GF-D8 (cell line): ENCODE results near the gene CDH13.

Source experiments
- DNase-seq: peaks from one replicate; lab custom pipeline; 2025; lab: John Stamatoyannopoulos, UW

The CDH13 gene

DNA sequence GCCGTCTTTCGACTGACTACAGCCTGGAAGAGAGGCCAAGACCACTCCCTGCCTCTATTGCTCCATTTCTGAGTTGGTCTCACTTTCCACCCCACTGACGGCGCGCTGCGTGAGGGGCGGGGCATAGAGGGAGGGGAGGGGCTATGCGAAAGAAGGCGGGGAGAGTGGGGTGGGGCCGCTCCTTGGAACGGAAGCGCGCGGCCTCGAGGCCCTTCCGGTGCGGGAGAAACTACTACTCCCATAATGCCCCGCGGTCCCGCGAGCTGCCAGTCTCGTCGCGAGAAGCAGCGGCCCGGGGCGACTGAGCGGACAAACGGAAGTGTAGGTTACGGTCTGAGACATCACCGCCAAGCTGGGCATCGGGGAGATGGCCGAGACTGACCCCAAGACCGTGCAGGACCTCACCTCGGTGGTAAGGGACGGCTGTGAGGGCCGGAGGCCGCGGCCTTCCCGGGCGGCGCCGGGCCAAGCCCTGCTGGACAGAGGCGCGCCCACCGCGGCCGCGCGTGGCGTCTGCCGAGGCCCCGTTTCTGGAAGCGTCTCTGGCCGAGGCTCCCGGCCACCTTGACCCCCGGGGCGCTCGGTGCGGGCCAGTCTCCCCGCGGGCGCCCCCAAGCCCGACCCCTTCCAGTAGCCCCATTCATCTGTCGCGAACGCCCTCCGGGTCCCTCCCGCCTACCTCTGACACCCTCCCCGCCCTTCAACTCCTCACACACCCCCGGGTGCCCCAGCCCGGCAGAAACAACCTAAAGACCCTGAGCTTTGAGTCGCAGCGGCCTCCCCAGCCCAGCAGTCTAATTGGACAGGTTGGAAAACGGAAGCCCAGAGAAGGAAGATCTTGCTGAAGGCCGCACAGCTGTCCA, 1181.2 kb downstream of the CDH13 start, which contains the start of gene HSBP1:
Gene HSBP1 (plus strand): TSS at position 269 of the 863 bp plus-strand sequence. CDS start 99 bp downstream, at position 368.
- DNase-seq: peak; percentile 51

DNA sequence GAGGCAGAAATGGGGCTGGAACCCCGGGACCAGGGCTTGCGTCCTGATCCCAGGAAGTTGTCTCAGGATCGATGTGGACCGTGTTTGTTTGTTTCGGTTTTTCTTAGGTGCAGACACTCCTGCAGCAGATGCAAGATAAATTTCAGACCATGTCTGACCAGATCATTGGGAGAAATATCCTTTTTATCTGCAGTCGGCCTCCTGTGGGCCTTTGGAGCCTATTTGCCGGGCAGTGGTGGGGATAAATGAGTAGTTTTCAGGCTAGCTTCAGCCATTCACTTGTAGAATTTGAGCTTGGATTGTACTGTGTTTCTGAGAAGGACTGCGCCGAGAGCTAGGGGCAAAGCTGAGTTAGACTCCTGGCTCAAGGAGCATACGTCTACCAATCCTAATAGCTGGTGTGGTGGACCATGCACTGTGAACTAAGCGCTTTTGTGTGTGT, 1181.8 kb downstream of the CDH13 start:
- DNase-seq: no peak

GRCh38 chr16:83809092-83809491, 1182.3 kb downstream of the CDH13 start:
- no peak for DNase-seq

DNA sequence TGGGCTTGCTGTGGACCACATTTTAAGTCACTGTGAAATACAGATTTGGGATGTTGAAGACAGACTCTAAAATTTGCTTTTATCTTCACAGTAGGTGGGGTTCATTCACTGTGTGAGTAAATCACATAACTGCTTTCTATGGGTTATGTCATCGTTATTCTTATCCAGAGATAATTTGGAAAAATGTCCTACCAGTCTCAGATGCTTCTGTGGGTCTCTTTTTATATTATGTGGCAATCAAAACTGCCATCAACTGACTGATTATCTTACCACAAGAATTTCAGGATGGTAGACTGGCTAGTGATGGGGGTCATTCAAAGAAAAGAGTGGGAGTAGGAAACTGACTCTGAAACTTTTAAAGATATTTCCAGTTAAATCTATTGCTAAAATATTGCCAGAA, 1184.1 kb downstream of the CDH13 start:
- DNase-seq: no peak

GRCh38 chr16:83813823-83814658, 1187.3 kb downstream of the CDH13 start:
- DNase-seq: no peak

- no peak for DNase-seq
These were observed 1187.9 kb downstream of the CDH13 start for GRCh38 chr16:83814659-83814985.

DNA sequence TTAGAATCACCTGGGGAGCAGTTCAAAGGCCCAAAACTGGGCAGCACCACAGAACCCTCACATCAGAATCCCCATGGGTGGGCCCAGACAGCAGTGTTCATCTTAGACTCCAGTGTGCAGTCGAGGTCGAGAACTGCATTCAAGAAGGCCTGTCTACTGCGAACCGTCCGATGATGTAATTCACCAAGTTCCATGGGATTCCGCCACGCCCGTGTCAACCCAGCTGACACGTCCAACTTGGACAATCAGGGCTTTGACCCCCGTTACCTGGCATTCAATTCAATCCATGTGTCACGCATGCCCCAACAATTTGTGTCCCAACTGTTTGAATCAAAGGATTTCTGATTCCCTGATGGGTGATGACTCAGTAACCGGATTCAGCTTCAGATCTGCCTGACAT, 1190.3 kb downstream of the CDH13 start:
- DNase-seq: no peak

GRCh38 chr16:83818276-83818675, 1191.5 kb downstream of the CDH13 start:
- DNase-seq: no peak

DNA sequence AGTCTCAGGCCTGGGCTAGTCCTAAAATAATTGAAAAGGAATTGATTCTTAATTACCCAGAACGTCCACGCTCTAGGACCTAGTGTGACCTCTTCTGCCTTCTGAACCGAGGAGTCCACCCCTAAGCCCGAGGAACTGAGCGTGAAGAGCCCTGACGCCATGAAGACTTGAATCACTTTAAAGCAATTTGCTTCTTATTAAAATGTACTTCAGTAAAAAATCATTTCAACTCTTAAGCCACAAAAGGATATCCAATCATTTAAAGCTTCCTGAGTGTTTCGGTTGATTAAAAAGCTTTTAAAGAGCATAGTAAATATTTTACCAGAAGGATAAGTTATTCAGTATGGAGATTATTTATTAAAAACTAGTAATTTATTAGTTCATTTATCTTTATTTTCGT, 1192.6 kb downstream of the CDH13 start:
- no peak for DNase-seq

GRCh38 chr16:83826146-83826913, 1199.6 kb downstream of the CDH13 start:
- DNase-seq: no peak

DNA sequence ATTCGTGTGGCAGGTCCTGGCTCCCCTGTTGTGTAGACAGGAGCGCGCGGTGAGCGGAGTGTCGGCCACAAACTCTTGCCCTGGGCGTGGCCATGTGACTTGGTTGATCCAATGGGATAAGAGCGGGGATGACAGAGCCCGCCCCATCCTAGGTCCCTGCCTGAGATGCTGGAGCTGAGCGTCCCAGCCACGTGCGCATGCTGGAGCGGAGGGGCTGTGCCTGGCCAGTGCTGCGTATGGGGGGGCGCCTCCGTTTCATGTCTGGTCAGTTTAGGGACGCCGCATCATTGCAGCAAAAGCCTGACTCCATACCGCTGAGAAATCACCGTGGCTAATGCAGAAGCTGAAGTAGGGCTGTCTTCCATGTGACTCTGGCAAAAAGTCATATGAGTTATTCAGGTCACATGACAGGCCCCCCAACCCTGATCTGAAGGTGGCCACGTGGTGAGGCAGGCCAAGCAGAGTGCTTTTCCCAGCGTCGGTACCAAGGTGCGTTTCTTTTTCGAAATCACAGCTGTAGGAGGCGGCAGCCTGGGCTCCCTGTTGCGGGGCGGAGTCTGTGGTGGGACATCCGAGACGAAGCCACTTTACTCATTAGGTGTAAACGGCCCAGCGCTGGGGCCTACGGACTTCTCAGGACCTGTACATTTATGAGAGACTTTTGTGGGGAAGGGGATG, 1203.5 kb downstream of the CDH13 start:
- DNase-seq: no peak

DNA sequence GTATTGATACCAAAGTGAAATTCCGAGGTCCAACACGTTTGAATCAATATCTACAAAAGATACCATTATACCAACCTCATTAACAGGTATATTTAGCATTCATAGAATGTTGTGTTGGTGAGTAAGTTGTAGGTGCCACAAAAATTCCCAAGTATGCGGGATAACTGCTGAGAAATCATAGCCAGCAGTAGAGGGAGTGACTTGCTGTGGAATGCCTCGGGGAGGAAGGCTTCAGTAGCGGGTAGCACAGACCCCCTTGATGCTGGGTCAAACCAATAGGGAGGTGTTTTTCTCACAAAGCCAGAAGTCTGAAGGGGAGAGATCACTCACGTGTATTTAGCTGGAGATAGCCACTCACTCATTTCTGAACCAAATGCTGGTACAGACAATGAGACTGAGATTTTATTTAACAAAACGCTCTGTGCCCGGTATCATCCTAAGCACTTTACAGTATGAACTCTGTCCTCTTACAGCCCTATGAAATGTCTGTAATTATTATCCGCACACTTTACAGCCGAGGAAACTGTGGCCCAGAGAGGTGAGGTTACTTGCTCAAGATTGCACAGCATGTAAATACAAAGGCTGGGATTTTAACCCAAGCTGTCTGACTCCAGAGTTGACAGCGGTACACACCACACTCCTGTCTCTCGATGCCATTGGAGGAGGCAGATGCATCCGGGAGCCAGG, 1204.1 kb downstream of the CDH13 start:
- no peak for DNase-seq

GRCh38 chr16:83831456-83831987, 1204.8 kb downstream of the CDH13 start:
- DNase-seq: no peak

- no peak for DNase-seq
These were observed 1207.2 kb downstream of the CDH13 start for GRCh38 chr16:83833921-83834320.

- no peak for DNase-seq
These were observed 1209.1 kb downstream of the CDH13 start for GRCh38 chr16:83835586-83836566.

GRCh38 chr16:83837566-83837965, 1210.8 kb downstream of the CDH13 start:
- no peak for DNase-seq

GRCh38 chr16:83838151-83838550, 1211.4 kb downstream of the CDH13 start:
- DNase-seq: no peak

- DNase-seq: no peak
These were observed 1212.8 kb downstream of the CDH13 start for GRCh38 chr16:83839561-83839960.

DNA sequence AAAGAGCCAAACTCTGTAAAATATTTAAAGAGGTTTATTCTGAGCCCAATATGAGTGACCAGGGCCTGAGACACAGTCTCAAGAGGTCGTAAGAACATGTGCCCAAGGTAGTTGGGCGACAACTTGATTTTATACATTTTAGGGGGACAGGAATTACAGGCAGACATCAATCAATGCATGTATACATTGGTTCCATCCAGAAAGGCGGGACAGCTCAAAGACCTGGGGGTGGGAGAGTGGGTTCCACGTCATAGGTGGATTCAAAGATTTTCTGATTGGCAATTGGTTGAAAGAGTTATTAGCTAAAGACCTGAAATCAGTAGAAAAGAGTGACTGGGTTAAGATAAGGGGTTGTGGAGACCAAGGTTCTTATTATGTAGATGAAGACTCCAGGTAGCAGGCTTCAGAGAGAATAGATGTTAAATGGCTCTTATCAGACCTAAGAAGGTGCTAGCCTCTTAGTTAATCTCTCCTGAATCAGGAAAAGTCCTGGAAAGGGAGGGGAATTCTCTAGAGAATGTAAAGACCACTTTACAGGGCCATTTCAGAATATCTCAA, 1213.4 kb downstream of the CDH13 start:
- DNase-seq: no peak
